AG09319 (cell line): ENCODE data around the gene ZC3H14.

Source experiments
- DNase-seq: peaks from one replicate; pipeline ENCODE4 v3.0.0-alpha.2; 2010; ENCODE audit warnings: low read depth; ENCODE audit errors: extremely low read depth
- CTCF ChIP-seq: IDR thresholded peaks from 2 replicates; pipeline ENCODE4 v1.5.1; 2011; ENCODE audit warnings: low read depth, mild to moderate bottlenecking, inconsistent platforms, low read length, moderate library complexity

ZC3H14 gene

GRCh38 chr14:88597038-88597437 lies 34.2 kb downstream of the ZC3H14 start:
- no peak for TF ChIP-seq CTCF

GRCh38 chr14:88597601-88598000 lies 34.8 kb downstream of the ZC3H14 start:
- no peak for DNase-seq
- no peak for TF ChIP-seq CTCF

More at GRCh38 chr14:88597038-88597437, 34.2 kb downstream of the ZC3H14 start:
- DNase-seq = no peak

GRCh38 chr14:88598097-88598675 lies 35.3 kb downstream of the ZC3H14 start:
- no peak for TF ChIP-seq CTCF
- no peak for DNase-seq

GRCh38 chr14:88599326-88599725 lies 36.5 kb downstream of the ZC3H14 start:
- TF ChIP-seq CTCF = no peak
- DNase-seq = no peak

GRCh38 chr14:88599761-88600439 lies 37.1 kb downstream of the ZC3H14 start:
- DNase-seq = no peak
- TF ChIP-seq CTCF = no peak

GRCh38 chr14:88604212-88604611 lies 41.4 kb downstream of the ZC3H14 start:
- TF ChIP-seq CTCF = no peak
- DNase-seq = no peak

- DNase-seq = no peak
- no peak for TF ChIP-seq CTCF
Observed at GRCh38 chr14:88605594-88605993, 42.8 kb downstream of the ZC3H14 start.
